ENCODE measurements around the gene FBXL3. TPM values are rescaled to one million over a fixed set of nuclear protein-coding genes. Genes with fewer than 3 reads are reported as not detected.

Gene FBXL3
- total and polyA plus RNA-seq, 2 of the 4 experiments (the other 2 are of a cell fraction), result 15.3 to 43.6 TPM

DNA sequence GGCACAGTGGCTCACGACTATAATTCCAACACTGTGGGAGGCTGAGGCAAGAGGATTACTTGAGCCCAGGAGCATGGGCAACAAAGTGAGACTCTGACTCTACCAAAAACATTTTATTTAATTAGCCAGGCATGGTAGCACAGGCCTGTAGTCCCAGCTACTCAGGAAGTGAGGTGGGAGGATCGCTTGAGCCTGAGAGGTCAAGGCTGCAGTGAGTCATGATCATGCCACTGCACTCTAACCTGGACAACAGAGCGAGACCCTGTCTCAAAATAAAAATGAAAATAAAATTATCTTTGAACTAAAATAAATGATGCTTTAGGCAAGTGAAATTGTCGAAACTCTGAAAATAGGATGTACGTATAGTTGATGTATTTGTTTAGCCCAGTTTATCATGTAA lies 43.3 kb downstream of the FBXL3 start:
- Histone ChIP-seq H4K5ac (ENCODE audit: low read depth, low read length) (no peak overlapping the region), H2AK5ac (ENCODE audit: low read depth, low read length) (no peak overlapping the region), H3K4me1 (ENCODE audit: control insufficient read depth, insufficient read depth, low read length) (no peaks in the 10 kb centered on the region), H4K8ac (ENCODE audit: low read depth in 2 of 2, low read length in 2 of 2) (no peak overlapping the region), H3K9ac (ENCODE audit: low read depth, low read length) (no peak overlapping the region), H3K56ac (ENCODE audit: extremely low read depth, insufficient read depth, low read length) (no peak overlapping the region), H3K9me1 (ENCODE audit: insufficient read depth, low read length) (no peaks in the 10 kb centered on the region), H3K36me3 (ENCODE audit: control insufficient read depth, insufficient read depth, low read length) (no peaks in the 10 kb centered on the region), H2BK15ac (ENCODE audit: low read depth, low read length) (no peak overlapping the region), H3K27ac (ENCODE audit: insufficient read depth, low read length) (no peak overlapping the region), H3K9me3 (ENCODE audit: control insufficient read depth, insufficient read depth, low read length) (no peaks in the 10 kb centered on the region), H3K4me3 (ENCODE audit: insufficient read depth, low read depth, low read length) (no peak overlapping the region), H2AK9ac (replicated peaks; ENCODE audit: low read depth, low read length, poor library complexity) (no peak overlapping the region), H3K79me1 (ENCODE audit: low read depth in 1 of 2, low read length in 2 of 2) (no peaks in the 10 kb centered on the region), H4K20me1 (ENCODE audit: insufficient read depth, low read length) (no peaks in the 10 kb centered on the region), H3K18ac (ENCODE audit: low read depth, low read length) (no peak overlapping the region), H3K4ac (ENCODE audit: low read depth, low read length) (no peak overlapping the region), H3K14ac (replicated peaks; ENCODE audit: low read depth, low read length) (no peak overlapping the region), H2BK5ac (ENCODE audit: low read depth, low read length, poor library complexity, severe bottlenecking) (no peak overlapping the region), H4K91ac (ENCODE audit: insufficient read depth, low read depth, low read length) (no peak overlapping the region), H3K4me2 (ENCODE audit: low read depth, low read length) (no peak overlapping the region), H3K23ac (ENCODE audit: low read depth, low read length) (no peak overlapping the region), H2BK120ac (ENCODE audit: low read depth, low read length) (no peak overlapping the region), H3K27me3 (ENCODE audit: control insufficient read depth, insufficient read depth, low read length) (peaks cover 22% of the 10 kb centered on the region), H2BK20ac (ENCODE audit: low read depth, low read length) (no peak overlapping the region), H2AFZ (replicated peaks; ENCODE audit: low read length, poor library complexity) (no peak overlapping the region)
- ChIA-PET POLR2A (ENCODE audit: unreplicated experiment) (no interaction called here), CTCF (no interaction called here)
- in situ Hi-C loops (cut with MboI; ENCODE audit: low sequenced_read_pairs) (loop anchor here (25.0 kb wide), 1 partner anchor 1296 kb away; no protein-coding TSS in a partner anchor), dilution Hi-C loops (cut with HindIII; ENCODE audit: low sequenced_read_pairs, unreplicated experiment) (no loop called here), intact Hi-C loops (cut with micrococcal nuclease) (loop anchor here (5.0 to 10.0 kb wide), 2 partner anchors 96 to 1109 kb away; partner anchors contain the start of gene KCTD12)
- ATAC-seq (ENCODE audit: low read depth) (no peak), DNase-seq (no peak)
- no TSS peak for BruUV-seq (replicated peaks)
- WGBS, 2 experiments (ENCODE audit: extremely low coverage in 2 of 2, insufficient read length in 1 of 2), result no CpG with 5 or more reads among the region's 5 CpGs
- TF ChIP-seq MAZ (IDR thresholded peaks at IDR 0.05; ENCODE audit: borderline replicate concordance, low read depth, low read length) (no peak), RFX5 (IDR thresholded peaks at IDR 0.05; ENCODE audit: low read depth, low read length) (no peak)
- TF ChIP-seq, protein P1, sequence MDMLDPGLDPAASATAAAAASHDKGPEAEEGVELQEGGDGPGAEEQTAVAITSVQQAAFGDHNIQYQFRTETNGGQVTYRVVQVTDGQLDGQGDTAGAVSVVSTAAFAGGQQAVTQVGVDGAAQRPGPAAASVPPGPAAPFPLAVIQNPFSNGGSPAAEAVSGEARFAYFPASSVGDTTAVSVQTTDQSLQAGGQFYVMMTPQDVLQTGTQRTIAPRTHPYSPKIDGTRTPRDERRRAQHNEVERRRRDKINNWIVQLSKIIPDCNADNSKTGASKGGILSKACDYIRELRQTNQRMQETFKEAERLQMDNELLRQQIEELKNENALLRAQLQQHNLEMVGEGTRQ (IDR thresholded peaks at IDR 0.05; ENCODE audit: low read depth, low read length), result no peak
